Hematopoietic multipotent progenitor cell treated with erythropoietin and hydrocortisone succinate and interleukin-3 and kit ligand, for 15 days (in vitro differentiated cells): ENCODE results near the gene YPEL1.

Source experiments
- DNase-seq: peaks from one replicate; pipeline ENCODE4 v3.0.0-alpha.2; 2015; ENCODE audit warnings: low spot score

Gene YPEL1

GRCh38 chr22:21735200-21736083 lies at the start of gene YPEL1:
Gene YPEL1, minus strand, starts transcription at chr22:21735794. Its CDS starts 25,050 bp downstream, at chr22:21710744.
- DNase-seq: peak; percentile 82

- no peak for DNase-seq
Measured at GRCh38 chr22:21780259-21780658, 44.7 kb upstream of the YPEL1 start.

GRCh38 chr22:21779444-21779843 lies 43.9 kb upstream of the YPEL1 start:
- no peak for DNase-seq

GRCh38 chr22:21778705-21779363 lies 43.2 kb upstream of the YPEL1 start:
- DNase-seq: no peak

GRCh38 chr22:21771631-21771976 lies 36.0 kb upstream of the YPEL1 start:
- no peak for DNase-seq

GRCh38 chr22:21768435-21768834 lies 32.8 kb upstream of the YPEL1 start:
- no peak for DNase-seq

GRCh38 chr22:21766691-21767462 lies 31.3 kb upstream of the YPEL1 start:
- DNase-seq: no peak

GRCh38 chr22:21765909-21766529 lies 30.4 kb upstream of the YPEL1 start:
- DNase-seq: no peak

- DNase-seq: no peak
Measured at GRCh38 chr22:21764038-21764804, 28.6 kb upstream of the YPEL1 start.

GRCh38 chr22:21762712-21763581 lies 27.4 kb upstream of the YPEL1 start:
- no peak for DNase-seq

- no peak for DNase-seq
Measured at GRCh38 chr22:21761994-21762680, 26.5 kb upstream of the YPEL1 start.

GRCh38 chr22:21761086-21761485 lies 25.5 kb upstream of the YPEL1 start:
- DNase-seq: no peak

- DNase-seq: no peak
Measured at GRCh38 chr22:21760640-21761039, 25.0 kb upstream of the YPEL1 start.

- no peak for DNase-seq
Measured at GRCh38 chr22:21759646-21760376, 24.2 kb upstream of the YPEL1 start.

- no peak for DNase-seq
Measured at GRCh38 chr22:21759093-21759492, 23.5 kb upstream of the YPEL1 start.

- no peak for DNase-seq
Measured at GRCh38 chr22:21758091-21758864, 22.7 kb upstream of the YPEL1 start.

- peak; percentile 38 for DNase-seq
Measured at GRCh38 chr22:21755851-21756284, 20.3 kb upstream of the YPEL1 start.

GRCh38 chr22:21754523-21754922 lies 18.9 kb upstream of the YPEL1 start:
- DNase-seq: peak; percentile 75
